ENCODE results near the gene EYA2. TPM values are rescaled to one million over a fixed set of nuclear protein-coding genes. Genes with fewer than 3 reads are reported as not detected.

EYA2 gene
- total and polyA plus RNA-seq, 12 donors = 0.54 to 2.2 (median 1.4) TPM

DNA sequence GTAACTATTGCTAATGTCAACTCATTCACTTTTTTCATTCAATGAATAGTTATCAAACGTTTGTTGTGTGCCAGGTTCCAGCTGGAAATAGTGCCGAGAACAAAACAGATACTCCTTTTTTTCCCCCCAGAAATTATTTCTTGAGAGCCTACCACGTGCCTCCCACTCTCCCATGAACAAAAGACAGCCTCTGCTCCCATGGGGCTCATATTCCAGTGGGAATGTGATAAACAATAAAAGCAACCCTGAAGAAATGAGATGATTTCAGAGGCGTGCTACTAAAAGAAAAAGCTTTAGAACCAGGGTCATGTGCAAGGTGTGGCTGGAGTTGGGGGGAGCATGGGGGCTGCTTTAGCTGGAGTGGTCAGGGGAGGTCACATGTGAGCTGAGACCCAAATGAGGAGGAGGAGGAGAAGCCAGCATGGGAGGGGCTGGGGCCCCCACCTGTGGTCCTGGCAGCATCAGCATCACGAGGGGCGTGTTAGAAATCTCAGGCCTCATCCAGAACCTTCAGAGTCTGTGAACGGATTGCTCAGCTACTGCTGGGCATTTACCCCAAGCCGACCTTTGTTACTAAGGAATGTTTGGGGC is 157.4 kb downstream of the EYA2 start:
- Histone ChIP-seq H3K4me1 (replicated peaks in 1 of 2) (no peaks in the 10 kb centered on the region), H3K27ac (no peak overlapping the region), H3K36me3 (replicated peaks in 1 of 2) (no peaks in the 10 kb centered on the region), H3K4me3 (no peak overlapping the region), H3K27me3 (no peaks in the 10 kb centered on the region), H3K9me3 (replicated peaks in 1 of 3) (no peaks in the 10 kb centered on the region)
- DNase-seq = no peak
- intact Hi-C loops (cut with DNase I) = no loop called here
- WGBS, 4 donors = 56 to 61% (median 59%) methylated on average over 8 of the region's 8 CpGs
- TF ChIP-seq, protein P1, sequence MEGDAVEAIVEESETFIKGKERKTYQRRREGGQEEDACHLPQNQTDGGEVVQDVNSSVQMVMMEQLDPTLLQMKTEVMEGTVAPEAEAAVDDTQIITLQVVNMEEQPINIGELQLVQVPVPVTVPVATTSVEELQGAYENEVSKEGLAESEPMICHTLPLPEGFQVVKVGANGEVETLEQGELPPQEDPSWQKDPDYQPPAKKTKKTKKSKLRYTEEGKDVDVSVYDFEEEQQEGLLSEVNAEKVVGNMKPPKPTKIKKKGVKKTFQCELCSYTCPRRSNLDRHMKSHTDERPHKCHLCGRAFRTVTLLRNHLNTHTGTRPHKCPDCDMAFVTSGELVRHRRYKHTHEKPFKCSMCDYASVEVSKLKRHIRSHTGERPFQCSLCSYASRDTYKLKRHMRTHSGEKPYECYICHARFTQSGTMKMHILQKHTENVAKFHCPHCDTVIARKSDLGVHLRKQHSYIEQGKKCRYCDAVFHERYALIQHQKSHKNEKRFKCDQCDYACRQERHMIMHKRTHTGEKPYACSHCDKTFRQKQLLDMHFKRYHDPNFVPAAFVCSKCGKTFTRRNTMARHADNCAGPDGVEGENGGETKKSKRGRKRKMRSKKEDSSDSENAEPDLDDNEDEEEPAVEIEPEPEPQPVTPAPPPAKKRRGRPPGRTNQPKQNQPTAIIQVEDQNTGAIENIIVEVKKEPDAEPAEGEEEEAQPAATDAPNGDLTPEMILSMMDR (IDR thresholded peaks at IDR 0.05) = no peak
- no peak for TF ChIP-seq POLR2A (IDR thresholded peaks at IDR 0.05)

DNA sequence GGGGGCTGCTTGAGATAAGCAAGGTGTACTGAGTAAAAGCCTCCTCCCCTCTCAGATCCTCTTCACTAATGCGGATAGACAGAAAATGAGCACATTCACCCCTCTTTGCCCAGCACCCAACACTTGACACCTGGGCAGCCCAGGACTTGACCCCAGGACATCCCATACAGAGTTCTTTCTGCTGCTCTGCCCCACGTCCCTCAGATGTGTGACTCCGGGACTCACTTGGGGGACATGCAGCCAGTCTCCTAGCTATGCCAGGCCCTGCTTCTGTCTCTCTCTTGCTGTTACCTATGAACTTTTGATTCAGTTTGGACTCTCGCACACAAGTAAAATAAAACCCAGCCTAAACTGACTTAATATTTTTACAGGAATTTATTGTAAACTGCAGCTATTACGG is 159.9 kb downstream of the EYA2 start:
- H3K4me1 ChIP-seq (replicated peaks in 1 of 2) = no peaks in the 10 kb centered on the region
- intact Hi-C loops (cut with DNase I) = no loop called here
- H3K36me3 ChIP-seq (replicated peaks in 1 of 2) = no peaks in the 10 kb centered on the region
- DNase-seq = no peak
- no peaks in the 10 kb centered on the region for H3K9me3 ChIP-seq (replicated peaks in 1 of 3)
- 86 to 94% (median 91%) methylated on average over 5 of the region's 5 CpGs for WGBS, 4 donors
- no peak overlapping the region for H3K27ac ChIP-seq
- no peaks in the 10 kb centered on the region for H3K27me3 ChIP-seq
- TF ChIP-seq, protein P1 (IDR thresholded peaks at IDR 0.05) = no peak
- no peak for TF ChIP-seq POLR2A (IDR thresholded peaks at IDR 0.05)
- H3K4me3 ChIP-seq = no peak overlapping the region

DNA sequence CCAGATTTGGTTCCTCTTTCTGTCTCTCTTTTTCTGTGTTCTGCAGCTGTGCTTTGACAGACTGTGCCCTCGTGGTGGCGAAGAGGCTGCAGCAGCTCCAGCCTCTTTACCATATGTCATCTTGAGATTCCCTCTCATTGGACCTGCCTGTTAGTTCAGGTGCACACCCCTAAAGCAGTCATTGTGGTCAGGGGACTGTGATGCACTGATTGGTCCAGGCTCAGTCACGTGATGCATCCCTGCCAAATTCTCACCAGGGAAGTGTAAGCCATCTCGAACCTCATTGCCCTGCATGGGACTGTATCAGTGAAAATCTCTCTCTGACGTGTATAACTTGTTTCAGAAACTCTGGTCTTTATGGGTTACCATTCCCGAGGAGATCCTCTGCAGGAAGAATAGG is 160.3 kb downstream of the EYA2 start:
- H3K27ac ChIP-seq = no peak overlapping the region
- no peak for DNase-seq
- no peaks in the 10 kb centered on the region for H3K9me3 ChIP-seq (replicated peaks in 1 of 3)
- 71 to 84% (median 80%) methylated on average over 3 to 6 of the region's 6 CpGs for WGBS, 4 donors
- no peaks in the 10 kb centered on the region for H3K36me3 ChIP-seq (replicated peaks in 1 of 2)
- no peak overlapping the region for H3K4me3 ChIP-seq
- TF ChIP-seq, protein P1 (IDR thresholded peaks at IDR 0.05) = no peak
- TF ChIP-seq POLR2A (IDR thresholded peaks at IDR 0.05) = no peak
- no peaks in the 10 kb centered on the region for H3K4me1 ChIP-seq (replicated peaks in 1 of 2)
- no peaks in the 10 kb centered on the region for H3K27me3 ChIP-seq
- intact Hi-C loops (cut with DNase I) = no loop called here

DNA sequence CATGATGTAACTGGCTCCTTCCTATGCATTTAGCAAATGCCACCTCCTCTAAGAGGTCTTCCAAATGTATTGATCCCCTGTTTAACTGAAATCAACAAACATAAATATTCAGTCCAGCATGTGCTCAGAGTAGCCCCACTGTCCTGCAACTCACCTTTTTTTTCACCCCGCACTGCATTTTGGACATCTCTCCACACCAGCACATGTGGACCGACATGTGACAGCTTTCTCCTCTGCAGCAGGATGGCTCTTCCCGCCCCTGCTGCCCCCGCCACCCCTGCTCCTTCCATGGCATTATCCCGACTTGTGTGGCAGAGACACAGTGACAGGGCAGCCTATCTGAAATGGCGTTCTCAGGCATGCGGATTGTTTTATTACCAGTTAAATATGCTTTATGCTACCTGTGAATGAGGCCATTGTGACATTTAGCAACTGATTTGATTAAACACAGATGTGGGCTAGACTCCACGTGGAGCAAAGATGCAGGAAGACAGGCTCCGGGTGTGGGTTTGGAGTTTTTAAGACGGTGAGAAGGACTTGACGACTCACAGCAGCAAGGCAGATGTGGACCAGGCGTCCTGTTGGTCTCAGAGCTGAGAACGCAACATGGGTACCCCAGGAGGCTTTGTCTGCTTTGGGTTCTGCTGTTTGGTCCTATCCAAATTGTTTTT is 161.2 kb downstream of the EYA2 start:
- Histone ChIP-seq H3K4me3 (no peak overlapping the region), H3K4me1 (replicated peaks in 1 of 2) (no peaks in the 10 kb centered on the region), H3K27me3 (no peaks in the 10 kb centered on the region), H3K36me3 (replicated peaks in 1 of 2) (no peaks in the 10 kb centered on the region), H3K27ac (no peak overlapping the region), H3K9me3 (replicated peaks in 1 of 3) (no peaks in the 10 kb centered on the region)
- 64 to 69% (median 68%) methylated on average over 13 of the region's 13 CpGs for WGBS, 4 donors
- TF ChIP-seq, protein P1 (IDR thresholded peaks at IDR 0.05) = no peak
- TF ChIP-seq POLR2A (IDR thresholded peaks at IDR 0.05) = no peak
- intact Hi-C loops (cut with DNase I) = no loop called here
- DNase-seq = no peak

All from adrenal gland (tissue), 12 donors.